BJ (cell line): Measurements from ENCODE around the gene DHTKD1. TPM values are rescaled to one million over a fixed set of nuclear protein-coding genes. Genes with fewer than 3 reads are reported as not detected.
A peak's percentile ranks its signal among the peaks of the same experiment; 100 is the strongest.

ENCODE experiments used
- CTCF ChIA-PET: fragments of 350-600 bp; formaldehyde crosslinking; extraction: SDS; loops from one replicate; lab custom pipeline; 2021; ENCODE audit warnings: antibody characterized with exemption, inconsistent platforms; lab: Yijun Ruan, JAX
- POLR2A ChIA-PET: fragments of 300-600 bp; sonication (Branson Sonifier 250); formaldehyde crosslinking; extraction: SDS; loops from one replicate; lab custom pipeline; 2021; ENCODE audit warnings: antibody characterized with exemption; lab: Charles Lee
- DNase-seq: peaks from one replicate; pipeline ENCODE4 v3.0.0-alpha.2; 2011; ENCODE audit warnings: low read depth
- H3K27me3 ChIP-seq: 2 replicates; pipeline ENCODE4 v1.6.0; 2011; ENCODE audit warnings: low read length; ENCODE audit not compliant: control insufficient read depth, insufficient read depth
- H3K36me3 ChIP-seq: 2 replicates; pipeline ENCODE4 v1.5.1; 2011; ENCODE audit warnings: low read length; ENCODE audit not compliant: control insufficient read depth, insufficient read depth
- H3K4me3 ChIP-seq: 2 replicates; pipeline ENCODE4 v1.5.1; 2011; ENCODE audit warnings: low read depth, mild to moderate bottlenecking, control low read depth, low read length
- polyA plus RNA-seq: library from polyadenylated mRNA; depleted of rRNA; stranded (reverse); fragments of >200 nt; gene quantifications from 2 replicates; pipeline ENCODE4 v1.2.3, GENCODE V29; 2011
- TF ChIP-seq, protein P1 (sequence below): IDR thresholded peaks from 2 replicates; pipeline ENCODE4 v1.5.1; 2011; ENCODE audit warnings: low read depth, mild to moderate bottlenecking, control low read depth, inconsistent platforms, low read length, moderate library complexity; ENCODE audit not compliant: insufficient read depth

The DHTKD1 gene
- polyA plus RNA-seq, 1 experiment = 11.1 TPM

DNA sequence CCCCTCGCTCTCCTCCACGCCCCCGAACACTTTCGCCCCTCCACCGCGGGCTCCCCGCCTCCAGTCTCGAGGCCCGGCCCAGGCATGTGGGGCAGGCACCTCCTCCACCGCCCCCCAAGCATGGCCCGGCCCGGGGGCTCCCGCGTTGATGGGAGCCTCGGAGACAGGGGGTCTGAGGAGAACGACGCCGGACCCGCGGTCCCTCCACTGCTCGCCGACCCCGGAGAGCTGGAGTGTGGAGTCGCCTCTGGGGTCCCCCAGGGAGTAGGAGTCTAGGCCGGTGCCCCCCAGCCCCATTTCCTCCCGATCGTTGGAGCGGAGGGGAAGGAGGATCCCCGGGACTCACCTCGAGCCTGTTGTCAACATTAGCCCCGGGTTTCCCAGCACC is 26.4 kb upstream of the DHTKD1 start:
- Histone ChIP-seq H3K27me3 (no peaks in the 10 kb centered on the region), H3K4me3 (peak overlapping the region; percentile 100), H3K36me3 (no peaks in the 10 kb centered on the region)
- TF ChIP-seq, protein P1, sequence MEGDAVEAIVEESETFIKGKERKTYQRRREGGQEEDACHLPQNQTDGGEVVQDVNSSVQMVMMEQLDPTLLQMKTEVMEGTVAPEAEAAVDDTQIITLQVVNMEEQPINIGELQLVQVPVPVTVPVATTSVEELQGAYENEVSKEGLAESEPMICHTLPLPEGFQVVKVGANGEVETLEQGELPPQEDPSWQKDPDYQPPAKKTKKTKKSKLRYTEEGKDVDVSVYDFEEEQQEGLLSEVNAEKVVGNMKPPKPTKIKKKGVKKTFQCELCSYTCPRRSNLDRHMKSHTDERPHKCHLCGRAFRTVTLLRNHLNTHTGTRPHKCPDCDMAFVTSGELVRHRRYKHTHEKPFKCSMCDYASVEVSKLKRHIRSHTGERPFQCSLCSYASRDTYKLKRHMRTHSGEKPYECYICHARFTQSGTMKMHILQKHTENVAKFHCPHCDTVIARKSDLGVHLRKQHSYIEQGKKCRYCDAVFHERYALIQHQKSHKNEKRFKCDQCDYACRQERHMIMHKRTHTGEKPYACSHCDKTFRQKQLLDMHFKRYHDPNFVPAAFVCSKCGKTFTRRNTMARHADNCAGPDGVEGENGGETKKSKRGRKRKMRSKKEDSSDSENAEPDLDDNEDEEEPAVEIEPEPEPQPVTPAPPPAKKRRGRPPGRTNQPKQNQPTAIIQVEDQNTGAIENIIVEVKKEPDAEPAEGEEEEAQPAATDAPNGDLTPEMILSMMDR = no peak
- ChIA-PET CTCF (interaction anchor here (0.6 to 1.1 kb wide), 2 partner anchors 10 to 61 kb away, joined by 3 read pairs; no protein-coding TSS in a partner anchor), POLR2A (interaction anchor here (0.7 to 1.4 kb wide), 2 partner anchors 153 kb away, joined by 3 to 5 read pairs; partner anchors contain the start of genes CDC123 and NUDT5)
- no peak for DNase-seq

DNA sequence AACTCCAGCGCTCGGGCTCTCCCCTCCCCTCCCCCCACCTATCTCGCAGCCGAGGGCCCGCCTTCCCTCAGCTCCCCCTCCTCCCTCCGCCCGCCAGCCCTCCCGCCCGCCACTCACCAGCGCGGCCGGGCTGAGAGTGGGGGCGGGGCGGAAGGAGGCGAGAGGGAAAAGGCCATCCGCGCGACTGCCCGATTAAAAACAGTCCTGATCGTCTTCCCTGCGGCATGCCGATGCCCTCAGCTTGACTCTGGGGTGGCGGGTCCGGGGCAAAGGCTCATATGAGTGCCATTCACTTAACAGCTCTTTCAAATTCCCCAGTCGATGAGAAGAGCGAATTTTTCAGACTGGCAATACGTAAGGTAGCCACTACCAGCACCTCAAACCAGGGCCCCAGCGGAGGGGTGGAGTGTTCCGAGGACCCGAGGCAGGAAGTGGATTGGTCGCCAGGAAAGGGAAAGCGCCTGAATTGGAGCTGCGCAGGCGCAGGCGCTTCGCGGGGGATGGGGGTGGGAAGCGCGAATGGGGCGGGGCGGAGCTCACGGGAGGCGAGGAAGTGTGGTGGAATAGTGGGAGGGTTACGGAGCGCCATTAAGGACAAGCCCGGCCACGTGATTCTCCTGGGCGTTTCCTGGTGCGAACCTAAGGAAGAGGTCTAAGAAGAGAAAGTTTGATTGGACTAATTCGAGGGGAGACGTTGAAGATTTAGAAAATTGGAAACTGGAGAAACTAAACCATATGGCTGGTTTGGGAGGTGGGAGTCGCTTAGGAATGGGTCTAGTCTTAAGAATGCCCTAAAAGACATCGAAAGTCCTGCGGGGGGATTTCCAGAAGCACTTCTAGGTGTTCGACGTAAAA is 25.7 kb upstream of the DHTKD1 start, which contains the start of gene UPF2:
TSS of gene UPF2 (minus strand) at position 13 of the 855 bp plus-strand sequence. CDS start 7,386 bp downstream, outside the sequence.
- DNase-seq = peak; percentile 94
- H3K27me3 ChIP-seq = no peaks in the 10 kb centered on the region
- TF ChIP-seq, protein P1 = no peak
- H3K4me3 ChIP-seq = peak within 1 kb of the TSS; percentile 100
- CTCF ChIA-PET = interaction anchor here (0.6 to 1.1 kb wide), 3 partner anchors 10 to 62 kb away, joined by 3 read pairs; no protein-coding TSS in a partner anchor
- H3K36me3 ChIP-seq = no peaks in the 10 kb centered on the region
- POLR2A ChIA-PET = interaction anchor here (0.7 to 1.4 kb wide), 4 partner anchors 25 to 249 kb away, joined by 3 to 5 read pairs (median 4); partner anchors contain the start of genes CDC123, DHTKD1 and NUDT5

DNA sequence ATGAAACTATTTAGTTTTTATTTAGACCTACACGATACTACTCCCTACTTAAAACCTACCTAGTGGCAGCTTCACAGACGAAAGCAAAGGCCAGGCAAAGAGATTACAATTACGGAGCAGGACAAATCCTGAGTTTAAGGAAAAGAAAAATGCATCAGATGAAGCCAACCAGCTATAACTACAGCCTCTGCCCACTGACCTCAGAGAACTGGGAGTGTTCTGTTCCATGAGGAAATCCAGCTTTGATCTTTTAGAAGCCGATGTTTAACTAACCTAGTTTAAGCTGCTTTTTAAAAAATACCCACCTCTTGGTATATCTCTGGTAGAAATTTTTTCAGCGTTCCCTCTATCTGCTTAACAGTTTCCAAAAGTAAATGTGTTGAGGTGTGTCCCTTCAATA is 23.2 kb upstream of the DHTKD1 start:
- Histone ChIP-seq H3K27me3 (no peaks in the 10 kb centered on the region), H3K4me3 (no peak overlapping the region), H3K36me3 (no peaks in the 10 kb centered on the region)
- DNase-seq = no peak
- POLR2A ChIA-PET = no interaction called here
- TF ChIP-seq, protein P1 = no peak
- CTCF ChIA-PET = no interaction called here

DNA sequence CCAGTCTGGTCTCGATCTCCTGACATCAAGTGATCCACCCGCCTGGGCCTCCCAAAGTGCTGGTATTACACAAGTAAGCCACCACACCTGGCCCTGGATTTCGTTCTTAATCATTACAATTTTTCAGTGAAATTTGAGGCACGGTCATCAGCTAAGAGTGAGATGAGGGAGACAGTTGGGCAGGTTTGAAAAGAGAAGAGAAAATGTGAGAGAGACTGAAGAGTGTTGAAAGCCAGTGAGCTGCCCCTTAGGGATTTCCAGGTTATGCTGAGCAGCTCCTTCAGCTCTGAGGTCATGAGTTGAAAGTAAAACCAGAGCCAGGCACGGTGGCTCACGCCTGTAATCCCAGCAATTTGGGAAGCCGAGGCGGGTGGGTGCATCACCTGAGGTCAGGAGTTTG is 20.2 kb upstream of the DHTKD1 start:
- TF ChIP-seq, protein P1 = no peak
- ChIA-PET CTCF (no interaction called here), POLR2A (no interaction called here)
- DNase-seq = no peak
- Histone ChIP-seq H3K4me3 (no peak overlapping the region), H3K36me3 (no peaks in the 10 kb centered on the region), H3K27me3 (peaks cover 1% of the 10 kb centered on the region; the same call in 1 of the 2 replicates)

DNA sequence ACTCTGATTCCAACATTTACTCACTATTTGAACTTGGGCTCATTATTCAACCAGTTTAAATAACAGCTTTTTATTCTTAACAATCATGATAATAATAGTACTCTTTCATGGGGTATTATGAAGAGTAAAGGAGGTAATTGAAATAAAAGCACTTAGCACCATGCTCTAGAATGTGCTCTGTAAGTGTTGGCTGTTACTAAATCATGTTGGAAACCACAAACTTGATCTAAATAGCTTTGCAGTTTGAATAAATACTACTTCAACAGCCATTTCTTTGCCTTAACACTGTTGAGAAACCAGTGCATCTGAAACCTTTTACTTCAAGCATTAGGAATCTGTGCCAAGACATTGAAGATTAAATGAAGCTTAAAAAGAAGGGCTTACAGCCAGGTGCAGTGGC is 18.2 kb upstream of the DHTKD1 start:
- TF ChIP-seq, protein P1 = no peak
- H3K36me3 ChIP-seq = no peaks in the 10 kb centered on the region
- DNase-seq = no peak
- ChIA-PET POLR2A (no interaction called here), CTCF (interaction anchor here (0.5 to 1.3 kb wide), 4 partner anchors 9 to 20 kb away, joined by 3 read pairs; no protein-coding TSS in a partner anchor)
- no peak overlapping the region for H3K4me3 ChIP-seq
- H3K27me3 ChIP-seq = peaks cover 1% of the 10 kb centered on the region; the same call in 1 of the 2 replicates
